Measurements from ENCODE around the gene CNIH2. TPM values are rescaled to one million over a fixed set of nuclear protein-coding genes. Genes with fewer than 3 reads are reported as not detected.

CNIH2 gene
- total RNA-seq, 1 donor from 2014 or later = 5.0 TPM

GRCh38 chr11:66263231-66263630, 14.7 kb upstream of the CNIH2 start:
- no peak overlapping the region for H3K4me3 Mint-ChIP-seq (ENCODE audit: unreplicated experiment)
- H3K9me3 Mint-ChIP-seq (ENCODE audit: unreplicated experiment) = no peaks in the 10 kb centered on the region
- H3K4me1 Mint-ChIP-seq (ENCODE audit: unreplicated experiment) = peaks cover 22% of the 10 kb centered on the region
- no peak for TF ChIP-seq CTCF (IDR thresholded peaks at IDR 0.05)
- no peak overlapping the region for H3K27ac Mint-ChIP-seq (ENCODE audit: unreplicated experiment)
- H3K36me3 Mint-ChIP-seq (ENCODE audit: unreplicated experiment) = peaks cover 25% of the 10 kb centered on the region
- no peaks in the 10 kb centered on the region for H3K27me3 Mint-ChIP-seq (ENCODE audit: unreplicated experiment)
- DNase-seq (ENCODE audit: extremely low spot score, unreplicated experiment) = no peak

- no peak for TF ChIP-seq CTCF (IDR thresholded peaks at IDR 0.05)
- Mint-ChIP-seq H3K4me3 (ENCODE audit: unreplicated experiment) (no peak overlapping the region), H3K27me3 (ENCODE audit: unreplicated experiment) (no peaks in the 10 kb centered on the region), H3K9me3 (ENCODE audit: unreplicated experiment) (no peaks in the 10 kb centered on the region), H3K27ac (ENCODE audit: unreplicated experiment) (no peak overlapping the region), H3K4me1 (ENCODE audit: unreplicated experiment) (peaks cover 16% of the 10 kb centered on the region), H3K36me3 (ENCODE audit: unreplicated experiment) (peaks cover 25% of the 10 kb centered on the region)
- DNase-seq (ENCODE audit: extremely low spot score, unreplicated experiment) = no peak
Observed at GRCh38 chr11:66263785-66264184, 14.2 kb upstream of the CNIH2 start.

GRCh38 chr11:66264383-66264782, 13.6 kb upstream of the CNIH2 start:
- H3K4me3 Mint-ChIP-seq (ENCODE audit: unreplicated experiment) = no peak overlapping the region
- TF ChIP-seq CTCF (IDR thresholded peaks at IDR 0.05) = no peak
- no peak overlapping the region for H3K27ac Mint-ChIP-seq (ENCODE audit: unreplicated experiment)
- no peaks in the 10 kb centered on the region for H3K9me3 Mint-ChIP-seq (ENCODE audit: unreplicated experiment)
- H3K27me3 Mint-ChIP-seq (ENCODE audit: unreplicated experiment) = no peaks in the 10 kb centered on the region
- H3K4me1 Mint-ChIP-seq (ENCODE audit: unreplicated experiment) = peaks cover 13% of the 10 kb centered on the region
- DNase-seq (ENCODE audit: extremely low spot score, unreplicated experiment) = no peak
- H3K36me3 Mint-ChIP-seq (ENCODE audit: unreplicated experiment) = peaks cover 20% of the 10 kb centered on the region

GRCh38 chr11:66264914-66265313, 13.1 kb upstream of the CNIH2 start:
- Mint-ChIP-seq H3K9me3 (ENCODE audit: unreplicated experiment) (no peaks in the 10 kb centered on the region), H3K4me3 (ENCODE audit: unreplicated experiment) (no peak overlapping the region), H3K27me3 (ENCODE audit: unreplicated experiment) (no peaks in the 10 kb centered on the region), H3K4me1 (ENCODE audit: unreplicated experiment) (peaks cover 16% of the 10 kb centered on the region), H3K36me3 (ENCODE audit: unreplicated experiment) (peaks cover 16% of the 10 kb centered on the region), H3K27ac (ENCODE audit: unreplicated experiment) (no peak overlapping the region)
- DNase-seq (ENCODE audit: extremely low spot score, unreplicated experiment) = no peak
- peak; percentile 33 for TF ChIP-seq CTCF (IDR thresholded peaks at IDR 0.05)

GRCh38 chr11:66265531-66266377, 12.2 kb upstream of the CNIH2 start:
- H3K27me3 Mint-ChIP-seq (ENCODE audit: unreplicated experiment) = no peaks in the 10 kb centered on the region
- no peak overlapping the region for H3K4me3 Mint-ChIP-seq (ENCODE audit: unreplicated experiment)
- peaks cover 20% of the 10 kb centered on the region for H3K4me1 Mint-ChIP-seq (ENCODE audit: unreplicated experiment)
- no peak for TF ChIP-seq CTCF (IDR thresholded peaks at IDR 0.05)
- DNase-seq (ENCODE audit: extremely low spot score, unreplicated experiment) = no peak
- H3K36me3 Mint-ChIP-seq (ENCODE audit: unreplicated experiment) = peaks cover 15% of the 10 kb centered on the region
- no peaks in the 10 kb centered on the region for H3K9me3 Mint-ChIP-seq (ENCODE audit: unreplicated experiment)
- no peak overlapping the region for H3K27ac Mint-ChIP-seq (ENCODE audit: unreplicated experiment)
